Activated T-helper 17 cell treated with anti-CD3 and anti-CD28 coated beads, Interleukin-2, amount 50 U/mL, for 72 hours (primary cell): Measurements from ENCODE around the gene CCNK. TPM values are rescaled to one million over a fixed set of nuclear protein-coding genes. Genes with fewer than 3 reads are reported as not detected.

Experiments
- ATAC-seq: fragments of 150-1000 bp; cut with Tn5 transposase; replicated peaks from 2 replicates; pipeline ENCODE4 v1.10.0; 2021; ENCODE audit warnings: mild to moderate bottlenecking, moderate library complexity
- H3K27ac Mint-ChIP-seq: one replicate; pipeline ENCODE4 v1.8.0; 2022; ENCODE audit warnings: mixed read lengths
- H3K27me3 Mint-ChIP-seq: one replicate; pipeline ENCODE4 v1.8.0; 2022; ENCODE audit warnings: mixed read lengths
- H3K36me3 Mint-ChIP-seq: one replicate; pipeline ENCODE4 v1.8.0; 2022; ENCODE audit warnings: low read depth, mild to moderate bottlenecking, mixed read lengths
- H3K4me1 Mint-ChIP-seq: one replicate; pipeline ENCODE4 v1.8.0; 2022; ENCODE audit warnings: mixed read lengths
- H3K4me3 Mint-ChIP-seq: one replicate; pipeline ENCODE4 v1.8.0; 2022; ENCODE audit warnings: mild to moderate bottlenecking, mixed read lengths
- H3K9me3 Mint-ChIP-seq: one replicate; pipeline ENCODE4 v1.8.0; 2022; ENCODE audit warnings: mixed read lengths
- total RNA-seq, 2 donors: library from RNA; stranded (reverse); gene quantifications; one replicate each; pipeline ENCODE4 v1.2.3, GENCODE V29; 2022

The CCNK gene
- total RNA-seq, 2 donors from 2014 or later: 65.7 to 89.0 TPM

DNA sequence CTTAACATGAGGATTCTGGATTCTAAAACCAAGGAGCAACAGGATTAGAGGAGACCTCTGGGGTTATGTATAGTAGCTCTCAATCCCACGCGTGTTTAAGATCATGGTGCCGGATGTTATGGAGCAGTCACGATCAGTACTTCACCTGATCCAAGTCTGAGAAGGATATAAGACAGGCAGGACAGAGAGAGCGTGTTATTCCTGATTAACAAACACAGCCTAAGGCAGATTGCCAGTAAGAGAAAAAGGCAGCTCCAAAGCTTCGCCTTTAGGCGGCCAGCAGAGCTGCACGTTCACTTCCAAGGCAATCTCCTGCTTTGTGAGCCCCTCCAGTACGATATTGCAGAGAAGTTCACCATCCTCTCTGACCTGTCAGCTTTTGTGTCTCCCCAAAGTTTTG is 6.0 kb upstream of the CCNK start:
- no peak for ATAC-seq
- Mint-ChIP-seq H3K27me3 (no peaks in the 10 kb centered on the region), H3K4me1 (peaks cover 35% of the 10 kb centered on the region), H3K4me3 (no peak overlapping the region), H3K9me3 (no peaks in the 10 kb centered on the region), H3K36me3 (peaks cover 7% of the 10 kb centered on the region), H3K27ac (no peak overlapping the region)

DNA sequence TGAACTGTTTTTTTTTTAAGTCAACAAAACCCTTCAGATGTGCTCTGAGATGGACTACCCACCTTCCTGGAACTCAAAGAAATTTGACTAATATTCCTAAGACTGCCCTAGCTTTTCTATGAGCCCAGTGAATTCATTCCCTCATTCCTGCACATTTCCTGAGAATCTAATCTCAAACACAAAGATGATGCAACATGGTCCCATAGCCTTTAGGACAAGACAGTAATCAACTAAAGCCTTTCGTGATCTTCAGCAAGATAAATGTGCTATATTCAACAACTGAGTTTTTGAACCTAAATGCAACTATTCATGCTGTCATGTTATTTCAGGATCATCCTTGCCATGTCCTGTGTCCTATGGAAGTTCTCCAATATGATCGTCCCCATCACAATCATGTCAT is 5.5 kb upstream of the CCNK start:
- Mint-ChIP-seq H3K27me3 (no peaks in the 10 kb centered on the region), H3K36me3 (peaks cover 7% of the 10 kb centered on the region), H3K27ac (no peak overlapping the region), H3K4me1 (peaks cover 30% of the 10 kb centered on the region), H3K4me3 (no peak overlapping the region), H3K9me3 (no peaks in the 10 kb centered on the region)
- ATAC-seq: no peak

DNA sequence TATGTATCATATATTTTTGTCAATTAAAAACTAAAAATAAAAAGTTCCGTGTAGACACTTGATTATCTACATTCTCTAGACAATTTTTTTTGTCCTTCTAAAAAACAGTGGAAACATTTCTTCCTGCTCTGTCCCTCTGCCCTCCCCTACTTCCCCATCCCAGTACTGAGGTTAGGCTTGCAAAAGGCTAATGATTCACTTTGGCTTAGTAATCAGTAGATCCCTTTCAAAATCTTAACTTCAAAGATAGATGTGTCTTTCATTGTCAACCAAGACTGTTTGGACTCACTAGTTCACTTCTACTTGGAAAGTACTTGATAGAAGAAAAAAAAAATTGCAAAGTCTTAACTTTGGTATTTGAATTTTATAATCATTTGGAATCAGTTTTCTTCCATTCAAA is 4.3 kb upstream of the CCNK start:
- H3K27me3 Mint-ChIP-seq: no peaks in the 10 kb centered on the region
- no peaks in the 10 kb centered on the region for H3K9me3 Mint-ChIP-seq
- no peak for ATAC-seq
- peaks cover 17% of the 10 kb centered on the region for H3K36me3 Mint-ChIP-seq
- H3K4me1 Mint-ChIP-seq: peaks cover 25% of the 10 kb centered on the region
- H3K4me3 Mint-ChIP-seq: no peak overlapping the region
- no peak overlapping the region for H3K27ac Mint-ChIP-seq

DNA sequence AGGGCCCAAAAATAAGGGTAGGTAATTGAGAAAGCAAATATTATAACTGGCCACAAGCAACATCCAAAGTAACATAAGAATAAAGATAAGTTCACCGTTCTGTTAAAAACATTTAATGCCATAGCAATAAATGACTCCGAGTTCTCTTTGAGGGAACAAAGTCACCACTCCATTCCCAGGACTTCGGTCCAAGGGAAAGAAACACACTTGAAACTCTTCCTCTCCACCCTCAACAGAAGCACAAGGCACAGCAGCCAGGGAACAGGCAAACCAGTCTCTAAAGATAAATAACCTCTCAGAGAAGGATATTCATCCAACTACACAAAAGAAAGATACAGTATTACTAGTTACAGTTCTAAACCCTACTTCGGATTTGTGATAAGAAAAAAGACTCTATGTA is 3.1 kb upstream of the CCNK start:
- ATAC-seq: no peak
- H3K27ac Mint-ChIP-seq: no peak overlapping the region
- H3K9me3 Mint-ChIP-seq: no peaks in the 10 kb centered on the region
- peak overlapping the region; percentile 86 for H3K4me3 Mint-ChIP-seq
- peaks cover 27% of the 10 kb centered on the region for H3K4me1 Mint-ChIP-seq
- peaks cover 20% of the 10 kb centered on the region for H3K36me3 Mint-ChIP-seq
- H3K27me3 Mint-ChIP-seq: no peaks in the 10 kb centered on the region

DNA sequence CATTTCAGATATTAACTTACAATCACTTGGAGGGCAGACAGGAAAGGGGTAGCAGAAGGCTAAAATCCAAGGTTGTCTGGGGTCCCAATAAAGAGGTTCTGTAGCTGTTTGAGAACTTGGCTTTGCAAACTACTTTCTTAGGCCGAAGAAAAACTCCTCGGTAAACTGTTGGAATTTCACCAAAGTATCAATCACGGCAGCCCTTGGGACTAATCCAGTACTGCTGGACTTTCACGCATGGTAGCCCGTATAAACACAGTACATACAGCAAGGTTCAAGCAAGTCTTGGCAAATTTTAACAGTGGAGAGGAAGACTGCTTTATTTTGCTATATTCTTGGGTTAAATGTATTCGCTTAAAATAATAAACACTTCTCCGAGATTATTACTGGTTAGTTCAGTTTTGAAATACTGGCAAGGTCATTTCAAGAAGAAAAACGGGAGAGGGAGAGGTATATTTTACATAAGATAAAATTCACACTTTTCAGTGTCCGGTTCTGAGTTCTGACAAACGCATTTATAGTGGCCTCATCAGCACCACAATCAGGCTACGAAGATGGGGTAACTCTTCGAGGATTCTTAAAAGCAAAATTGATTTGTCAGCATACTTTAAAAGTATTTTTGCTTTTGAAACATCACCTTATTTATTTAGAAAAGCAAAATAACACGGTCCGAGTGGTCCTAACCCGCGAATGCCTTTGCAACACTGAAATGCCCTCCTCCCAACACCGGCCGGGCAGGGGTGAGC is 1.9 kb upstream of the CCNK start:
- no peak for ATAC-seq
- Mint-ChIP-seq H3K9me3 (no peaks in the 10 kb centered on the region), H3K4me3 (peak overlapping the region; percentile 86), H3K27me3 (no peaks in the 10 kb centered on the region), H3K27ac (peak overlapping the region; percentile 76), H3K4me1 (peaks cover 36% of the 10 kb centered on the region), H3K36me3 (peaks cover 20% of the 10 kb centered on the region)

DNA sequence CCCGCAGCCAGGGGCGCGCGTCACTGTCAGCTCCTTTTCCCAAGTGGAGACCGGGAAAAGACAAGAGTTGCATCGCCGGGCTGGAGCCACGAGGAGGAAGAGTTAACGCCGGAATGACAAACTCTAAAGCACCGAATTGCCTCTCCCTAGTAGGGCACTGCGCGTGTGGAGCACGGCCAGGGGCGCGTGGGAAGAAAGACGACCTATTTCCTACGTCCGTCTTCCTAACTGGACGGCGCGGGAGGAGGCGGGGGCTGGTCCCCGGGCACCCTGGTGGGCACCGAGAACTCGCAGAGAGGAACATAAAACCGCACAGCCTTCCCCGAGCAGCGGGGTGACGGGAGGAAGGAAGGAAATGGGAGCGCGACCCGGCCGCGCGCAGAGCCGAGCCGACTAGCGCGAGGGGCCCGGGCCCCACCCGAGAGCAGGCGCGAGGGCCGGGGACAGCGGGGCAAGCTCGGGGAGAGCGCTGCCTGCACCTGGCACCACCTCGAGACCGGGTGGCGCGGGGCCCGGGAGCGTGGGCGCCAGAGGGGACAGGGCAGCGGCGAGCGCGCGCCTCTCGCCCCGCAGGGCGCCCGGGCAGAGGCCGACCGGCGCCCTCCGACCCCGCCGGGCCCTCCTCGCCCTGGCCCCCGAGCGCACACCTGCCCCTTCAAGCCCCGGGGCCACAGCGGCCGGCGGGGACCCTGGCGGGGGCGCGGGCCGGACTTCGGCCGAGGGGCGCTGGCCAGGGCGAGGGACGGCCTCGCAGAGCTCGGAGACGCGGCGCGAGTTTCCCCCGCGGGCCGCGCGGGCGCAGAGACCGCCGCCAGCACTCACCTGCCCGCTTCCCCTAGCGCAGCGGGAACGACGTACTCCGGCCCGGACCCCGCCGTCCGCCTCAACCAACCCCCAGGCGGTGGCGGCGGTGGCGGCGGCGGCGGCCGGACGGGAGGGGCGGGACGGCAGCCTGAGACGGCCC is 1.0 kb upstream of the CCNK start, which contains the start of gene SETD3:
Gene SETD3, minus strand, starts transcription at position 954 of the 964 bp plus-strand sequence. CDS start 15,054 bp downstream, outside the sequence.
- peaks cover 39% of the 10 kb centered on the region for H3K4me1 Mint-ChIP-seq
- H3K4me3 Mint-ChIP-seq: peak within 1 kb of the TSS; percentile 98
- H3K27ac Mint-ChIP-seq: peak within 1 kb of the TSS; percentile 97
- no peaks in the 10 kb centered on the region for H3K9me3 Mint-ChIP-seq
- peaks cover 20% of the 10 kb centered on the region for H3K36me3 Mint-ChIP-seq
- no peak for ATAC-seq
- H3K27me3 Mint-ChIP-seq: no peaks in the 10 kb centered on the region

DNA sequence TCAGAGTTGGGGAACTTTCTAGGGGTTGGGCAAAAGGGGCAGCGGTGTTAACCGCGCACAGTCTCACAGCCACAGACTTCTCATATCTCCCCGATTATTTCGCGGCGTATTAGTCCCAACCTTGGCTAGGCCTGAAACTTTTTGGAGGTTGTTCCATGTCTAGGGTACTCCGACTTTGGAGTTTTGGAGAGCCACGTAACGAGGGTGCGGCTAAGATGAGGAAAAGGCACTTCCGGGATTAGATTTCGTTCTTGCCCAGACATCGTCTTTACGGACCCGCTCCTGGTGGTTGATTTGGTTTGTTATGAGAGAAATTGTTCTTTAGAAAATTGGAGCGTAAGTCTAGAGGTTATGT is 513 bp downstream of the CCNK start:
- H3K27ac Mint-ChIP-seq: peak overlapping the region; percentile 97
- no peaks in the 10 kb centered on the region for H3K9me3 Mint-ChIP-seq
- H3K27me3 Mint-ChIP-seq: no peaks in the 10 kb centered on the region
- peak overlapping the region; percentile 98 for H3K4me3 Mint-ChIP-seq
- peaks cover 40% of the 10 kb centered on the region for H3K4me1 Mint-ChIP-seq
- H3K36me3 Mint-ChIP-seq: peaks cover 20% of the 10 kb centered on the region
- no peak for ATAC-seq

DNA sequence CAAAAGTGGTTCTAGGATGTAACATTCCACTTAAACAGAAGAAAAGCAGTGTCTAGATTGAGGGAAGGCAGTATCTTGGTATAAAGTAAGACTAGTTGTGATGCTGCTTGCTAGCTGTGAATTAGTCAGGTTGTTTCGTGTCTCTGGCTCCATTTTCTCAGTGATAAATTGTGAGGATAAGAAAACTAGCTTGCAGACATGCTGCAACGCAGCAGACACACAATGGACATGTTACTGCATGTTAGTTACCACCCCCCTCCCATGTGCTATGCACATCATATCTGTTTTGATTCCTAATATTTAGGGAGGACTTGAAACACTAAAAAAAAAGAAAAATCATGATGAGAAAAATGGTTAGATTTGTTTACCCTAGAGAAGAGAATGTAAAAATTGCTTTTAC is 2.9 kb downstream of the CCNK start:
- H3K4me3 Mint-ChIP-seq: peak overlapping the region; percentile 98
- ATAC-seq: no peak
- H3K27me3 Mint-ChIP-seq: no peaks in the 10 kb centered on the region
- peaks cover 13% of the 10 kb centered on the region for H3K36me3 Mint-ChIP-seq
- peaks cover 29% of the 10 kb centered on the region for H3K4me1 Mint-ChIP-seq
- no peaks in the 10 kb centered on the region for H3K9me3 Mint-ChIP-seq
- no peak overlapping the region for H3K27ac Mint-ChIP-seq

DNA sequence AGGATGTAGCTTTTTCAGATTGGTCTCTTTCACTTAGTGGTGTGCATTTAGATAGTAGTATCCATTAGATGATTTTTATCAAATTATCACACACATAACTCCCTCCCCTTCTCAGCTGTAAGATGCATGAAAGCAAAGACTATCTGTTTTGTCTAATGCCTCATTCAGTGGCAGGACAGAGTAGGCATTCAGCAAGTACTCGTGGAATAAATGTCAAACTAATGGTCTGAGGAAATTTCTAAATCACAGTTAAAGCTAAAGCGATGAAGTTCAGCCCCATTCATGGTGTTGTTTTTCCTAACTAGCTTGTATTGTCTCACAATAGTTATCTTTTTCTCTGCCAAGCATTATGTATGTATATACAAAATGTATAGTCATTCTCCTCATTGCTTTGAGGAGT is 16.1 kb downstream of the CCNK start:
- H3K9me3 Mint-ChIP-seq: no peaks in the 10 kb centered on the region
- no peak for ATAC-seq
- no peaks in the 10 kb centered on the region for H3K4me1 Mint-ChIP-seq
- no peak overlapping the region for H3K27ac Mint-ChIP-seq
- no peaks in the 10 kb centered on the region for H3K27me3 Mint-ChIP-seq
- H3K4me3 Mint-ChIP-seq: no peak overlapping the region
- H3K36me3 Mint-ChIP-seq: peaks cover 99% of the 10 kb centered on the region

DNA sequence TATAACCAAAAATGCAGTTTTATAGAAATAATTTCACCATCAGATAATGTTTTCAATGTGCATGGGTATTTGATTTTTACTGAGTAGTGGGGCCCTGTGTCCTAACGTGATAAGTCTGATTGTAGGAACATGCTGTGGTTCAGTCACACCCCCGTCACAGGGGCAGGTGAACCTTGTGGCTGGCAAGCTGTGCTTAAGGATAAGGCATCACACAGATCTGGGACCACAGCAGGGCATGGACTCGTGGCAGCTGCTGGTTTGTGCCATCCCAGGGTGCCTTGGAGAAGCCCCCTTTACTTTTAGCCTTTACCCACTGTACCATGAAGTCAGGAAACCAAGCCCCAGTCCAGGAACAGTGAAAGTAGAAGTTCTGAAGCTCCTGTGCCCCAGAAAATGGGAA is 16.7 kb downstream of the CCNK start:
- Mint-ChIP-seq H3K4me3 (no peak overlapping the region), H3K9me3 (no peaks in the 10 kb centered on the region), H3K4me1 (no peaks in the 10 kb centered on the region), H3K36me3 (peaks cover 99% of the 10 kb centered on the region), H3K27me3 (no peaks in the 10 kb centered on the region), H3K27ac (peak overlapping the region; percentile 25)
- no peak for ATAC-seq

DNA sequence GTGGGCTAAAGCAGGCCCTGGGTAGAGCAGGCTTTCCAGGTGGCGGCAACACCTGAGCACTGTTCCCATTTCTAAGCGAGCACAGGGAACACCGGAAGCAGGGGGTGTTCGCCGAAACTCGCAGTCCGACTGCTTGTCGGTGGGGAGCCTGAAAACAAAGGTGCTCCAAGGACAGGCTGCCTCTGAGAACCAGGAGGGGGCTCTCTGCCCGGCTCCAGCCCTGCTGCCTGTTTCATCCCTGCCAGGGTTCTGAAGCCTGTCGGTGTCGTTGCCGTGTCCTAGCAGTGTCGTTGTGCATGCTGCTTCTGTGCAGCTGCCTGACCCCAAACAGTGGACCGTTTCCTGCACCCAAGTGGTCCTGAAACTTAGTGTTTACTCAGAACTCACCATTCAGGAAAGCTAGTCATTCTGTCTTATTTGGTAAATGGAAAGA is 21.8 kb downstream of the CCNK start:
- no peak overlapping the region for H3K4me3 Mint-ChIP-seq
- no peaks in the 10 kb centered on the region for H3K9me3 Mint-ChIP-seq
- no peaks in the 10 kb centered on the region for H3K27me3 Mint-ChIP-seq
- ATAC-seq: no peak
- no peaks in the 10 kb centered on the region for H3K4me1 Mint-ChIP-seq
- H3K27ac Mint-ChIP-seq: no peak overlapping the region
- H3K36me3 Mint-ChIP-seq: peaks cover 99% of the 10 kb centered on the region

DNA sequence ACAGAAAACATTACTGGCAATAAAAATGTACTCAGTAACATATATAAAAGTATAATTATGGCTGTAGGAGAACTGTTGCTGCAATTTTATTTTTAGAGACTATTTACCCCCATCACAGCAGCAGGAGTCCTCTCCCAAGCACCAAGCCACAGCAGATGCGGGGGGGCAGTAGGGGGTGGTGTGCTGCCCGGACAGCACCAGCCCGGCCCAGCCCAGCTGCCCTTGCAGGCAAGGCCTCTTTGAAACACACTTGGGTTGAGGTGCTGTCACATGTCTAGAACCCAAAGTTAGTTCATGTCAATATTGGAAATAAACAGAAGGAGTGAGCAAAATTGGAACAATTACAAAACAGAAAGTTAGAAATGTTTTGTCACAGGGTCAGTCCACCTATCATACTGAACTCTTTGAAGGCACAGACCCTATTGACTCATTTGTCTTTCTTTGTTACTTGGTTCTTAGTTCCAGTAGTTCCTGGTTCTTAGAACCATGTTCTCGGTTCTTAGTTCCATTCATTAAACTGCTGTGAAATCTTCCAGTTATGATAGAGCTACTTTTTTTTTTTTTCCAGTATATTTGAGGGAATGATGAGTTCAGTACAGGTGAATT is 22.7 kb downstream of the CCNK start:
- H3K4me3 Mint-ChIP-seq: no peak overlapping the region
- H3K27ac Mint-ChIP-seq: no peak overlapping the region
- no peaks in the 10 kb centered on the region for H3K27me3 Mint-ChIP-seq
- no peaks in the 10 kb centered on the region for H3K9me3 Mint-ChIP-seq
- peak; percentile 74 for ATAC-seq
- H3K4me1 Mint-ChIP-seq: no peaks in the 10 kb centered on the region
- peaks cover 99% of the 10 kb centered on the region for H3K36me3 Mint-ChIP-seq

DNA sequence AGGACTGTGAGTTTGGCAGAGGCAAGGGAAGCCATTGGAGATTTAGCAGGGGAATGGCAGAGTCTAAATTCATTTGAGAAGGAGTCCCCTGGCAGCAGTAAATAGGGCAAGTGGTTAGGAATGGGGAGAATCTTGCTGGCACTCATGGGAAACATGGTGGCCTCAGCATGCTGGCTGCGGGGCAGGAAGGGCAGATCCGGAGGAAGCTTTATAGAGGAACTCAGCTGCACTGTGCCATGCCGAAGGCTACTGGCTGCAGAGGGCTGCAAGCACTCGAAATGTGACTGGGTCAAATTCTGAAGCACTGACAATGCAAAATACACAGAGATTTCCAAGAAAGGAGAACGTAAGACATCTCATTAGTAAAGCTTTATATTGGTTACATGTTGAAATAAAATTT is 23.9 kb downstream of the CCNK start:
- H3K27me3 Mint-ChIP-seq: no peaks in the 10 kb centered on the region
- ATAC-seq: no peak
- no peaks in the 10 kb centered on the region for H3K9me3 Mint-ChIP-seq
- H3K36me3 Mint-ChIP-seq: peaks cover 98% of the 10 kb centered on the region
- H3K4me3 Mint-ChIP-seq: no peak overlapping the region
- no peak overlapping the region for H3K27ac Mint-ChIP-seq
- H3K4me1 Mint-ChIP-seq: no peaks in the 10 kb centered on the region

DNA sequence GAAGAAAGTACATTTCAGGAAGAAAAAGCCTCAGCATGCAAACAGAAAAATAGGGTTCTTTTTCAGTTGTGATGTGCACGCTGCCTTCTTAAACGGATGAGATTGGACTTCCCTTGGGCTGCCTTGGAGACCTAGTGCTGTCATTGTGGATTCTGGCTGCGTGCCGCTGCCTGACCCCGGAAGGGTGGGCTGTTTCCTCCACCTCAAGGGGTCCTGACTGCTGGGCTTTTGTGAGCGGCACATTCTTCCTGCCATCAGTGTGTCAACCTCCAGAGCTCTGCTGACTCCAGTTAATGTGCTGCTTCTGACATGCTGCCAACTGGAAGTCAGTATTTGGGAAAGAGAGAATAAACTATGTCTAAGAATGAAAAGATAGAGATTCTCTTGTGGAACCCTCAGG is 25.1 kb downstream of the CCNK start:
- no peaks in the 10 kb centered on the region for H3K4me1 Mint-ChIP-seq
- peaks cover 94% of the 10 kb centered on the region for H3K36me3 Mint-ChIP-seq
- peak overlapping the region; percentile 11 for H3K27ac Mint-ChIP-seq
- no peaks in the 10 kb centered on the region for H3K27me3 Mint-ChIP-seq
- no peak overlapping the region for H3K4me3 Mint-ChIP-seq
- no peak for ATAC-seq
- no peaks in the 10 kb centered on the region for H3K9me3 Mint-ChIP-seq
